Measurements from ENCODE around the gene EIF1AD.
"Not testable (repeated sequence)": the region's sequence is repeated elsewhere in the genome, so short reads cannot be mapped to it uniquely, and the experiment has no call there.

GRCh38 chr11:65950711-65951110 lies 51.2 kb downstream of the EIF1AD start:
- not testable (repeated sequence) for TF ChIP-seq POLR2A (IDR thresholded peaks at IDR 0.05; ENCODE audit: low read depth, low read length); TAF1 (IDR thresholded peaks at IDR 0.05; ENCODE audit: borderline replicate concordance, low read depth, low read length)

Measured in GM12892 (cell line).